K562 (cell line): ENCODE measurements around the gene DAPK3. TPM values are rescaled to one million over a fixed set of nuclear protein-coding genes. Genes with fewer than 3 reads are reported as not detected.

Experiments used
- BCLAF1 ChIP-seq, 2 experiments: fragments of 450-650 bp in 1 of 2; IDR thresholded peaks; 2 replicates each; pipeline ENCODE4 v1.6.1; 2011 to 2017; ENCODE audit warnings: low read depth in 2 of 2, antibody characterized with exemption in 1 of 2, borderline replicate concordance in 1 of 2, low read length in 1 of 2, mild to moderate bottlenecking in 1 of 2, mixed read lengths in 1 of 2; ENCODE audit not compliant: control insufficient read depth in 1 of 2
- BRF1 ChIP-seq: IDR thresholded peaks from 3 replicates; pipeline ENCODE4 v1.6.1; 2011; ENCODE audit warnings: borderline replicate concordance, mild to moderate bottlenecking; ENCODE audit not compliant: insufficient read length; ENCODE audit errors: extremely low read depth
- CHD4 ChIP-seq: fragments of 200-600 bp; sonication (generic); IDR thresholded peaks from 3 replicates; pipeline ENCODE4 v1.6.1; 2012; ENCODE audit warnings: low read depth, mild to moderate bottlenecking, mixed read lengths, low read length, inconsistent platforms; ENCODE audit not compliant: insufficient read depth, insufficient replicate concordance, poor library complexity, severe bottlenecking
- DACH1 ChIP-seq: fragments of 450-650 bp; IDR thresholded peaks from 2 replicates; pipeline ENCODE4 v1.6.1; 2018; ENCODE audit not compliant: partially characterized antibody
- E2F6 ChIP-seq, 2 experiments: IDR thresholded peaks; 2 replicates each; pipeline ENCODE4 v1.6.1; 2011; ENCODE audit warnings: borderline replicate concordance in 1 of 2, control low read depth in 1 of 2, low read depth in 1 of 2, low read length in 1 of 2, mild to moderate bottlenecking in 1 of 2, mixed read lengths in 1 of 2, moderate library complexity in 1 of 2; ENCODE audit not compliant: insufficient read depth in 1 of 2, insufficient read length in 1 of 2, poor library complexity in 1 of 2, severe bottlenecking in 1 of 2; ENCODE audit errors: extremely low read depth in 1 of 2
- FOXK1 ChIP-seq: sonication (generic); formaldehyde crosslinking; IDR thresholded peaks from 2 replicates; pipeline ENCODE4 v1.8.0; 2022; ENCODE audit warnings: missing genetic modification reagents, mild to moderate bottlenecking, borderline replicate concordance
- FOXP4 ChIP-seq: sonication (generic); formaldehyde crosslinking; IDR thresholded peaks from 2 replicates; pipeline ENCODE4 v1.8.0; 2022; ENCODE audit warnings: mild to moderate bottlenecking, missing genetic modification reagents, borderline replicate concordance
- KLF13 ChIP-seq: fragments of 450-650 bp; IDR thresholded peaks from 2 replicates; pipeline ENCODE4 v1.6.1; 2016; ENCODE audit warnings: missing genetic modification characterization, low read depth, mild to moderate bottlenecking, missing compliant biosample characterization, moderate library complexity, borderline replicate concordance
- NR2C2 ChIP-seq, 2 experiments: fragments of 200-800 bp in 1 of 2; sonication (Bioruptor generic) in 1 of 2; sonication (generic) in 1 of 2; formaldehyde crosslinking in 1 of 2; IDR thresholded peaks; 2 replicates each; pipeline versions ENCODE4 v1.6.1 to v1.8.0; 2016 to 2022; ENCODE audit warnings: mild to moderate bottlenecking in 1 of 2, missing compliant biosample characterization in 1 of 2, missing genetic modification characterization in 1 of 2, missing genetic modification reagents in 1 of 2
- RUNX1 ChIP-seq: sonication (generic); IDR thresholded peaks from 2 replicates; pipeline ENCODE4 v1.6.1; 2016; ENCODE audit warnings: antibody characterized with exemption, low read depth
- SIN3A ChIP-seq, 2 experiments: fragments of 150-350 bp in 1 of 2; IDR thresholded peaks; 2 replicates each; pipeline ENCODE4 v1.6.1; 2011 to 2016; ENCODE audit warnings: borderline replicate concordance in 2 of 2, low read depth in 2 of 2, low read length in 2 of 2, mild to moderate bottlenecking in 2 of 2, moderate library complexity in 2 of 2; ENCODE audit not compliant: control insufficient read depth in 1 of 2
- SIN3B ChIP-seq: fragments of 450-650 bp; IDR thresholded peaks from 2 replicates; pipeline ENCODE4 v1.6.1; 2017; ENCODE audit warnings: low read depth, mild to moderate bottlenecking, moderate library complexity
- TBL1XR1 ChIP-seq, 2 experiments: IDR thresholded peaks; 2 replicates each; pipeline ENCODE4 v1.6.1; 2012; ENCODE audit warnings: improper control_type of control experiment in 2 of 2, low read length in 2 of 2, mild to moderate bottlenecking in 1 of 2
- ZBED1 ChIP-seq: IDR thresholded peaks from 2 replicates; pipeline ENCODE4 v1.6.1; 2014
- ZNF165 ChIP-seq: fragments of 250-450 bp; sonication (Bioruptor Pico); IDR thresholded peaks from 2 replicates; pipeline ENCODE4 v1.4.0; 2020; ENCODE audit warnings: borderline replicate concordance
- ZNF174 ChIP-seq: fragments of 250-450 bp; sonication (Bioruptor Pico); IDR thresholded peaks from 2 replicates; pipeline ENCODE4 v1.4.0; 2020; ENCODE audit warnings: mild to moderate bottlenecking
- ZNF277 ChIP-seq: fragments of 250-450 bp; sonication (Bioruptor Pico); IDR thresholded peaks from 2 replicates; pipeline ENCODE4 v1.8.0; 2022; ENCODE audit warnings: inconsistent platforms, mild to moderate bottlenecking, moderate library complexity, borderline replicate concordance
- polyA plus RNA-seq, 8 experiments: library from polyadenylated mRNA; depleted of rRNA in 4 of 8; stranded (reverse) in 5 of 8; unstranded in 3 of 8; fragments of >200 nt; fragmentation: Nextera tagmentation in 2 of 8; fragmentation: Illumina TruSeq in 1 of 8; extraction: Ambion mirVana in 2 of 8; extraction: Trizol in 1 of 8; gene quantifications; 2 replicates each; pipeline versions ENCODE4 v1.2.1 to v1.2.3, GENCODE V29; 2011 to 2014; ENCODE audit warnings: inconsistent platforms in 1 of 8, missing spikeins in 1 of 8
- total RNA-seq, 7 experiments: library from RNA; depleted of rRNA in 6 of 7; stranded (reverse); fragments of >200 nt in 6 of 7; fragmentation: Illumina TruSeq in 2 of 7; extraction: Trizol in 2 of 7; gene quantifications; 2 replicates each; pipeline versions ENCODE4 v1.2.1 to v1.2.3, GENCODE V29; 2011 to 2021; ENCODE audit warnings: low replicate concordance in 1 of 7

Gene DAPK3
- total and polyA plus RNA-seq, 9 of the 15 experiments (the other 6 are each of a cell fraction or from before 2014, with no cell fraction given), result 0.14 to 63.4 (median 25.0) TPM

GRCh38 chr19:3979674-3980352 lies 8.9 kb upstream of the DAPK3 start (continued):
- TF ChIP-seq BRF1, result no peak
- TF ChIP-seq CHD4, result no peak
- TF ChIP-seq ZBED1, result peak; percentile 33; the same call in 1 of the 2 replicates
- no peak for TF ChIP-seq SIN3B
- no peak for TF ChIP-seq ZNF165 (CRISPR knock-in tag)
- TF ChIP-seq E2F6 (IDR thresholded peaks at IDR 0.05; ENCODE audit: borderline replicate concordance in 1 of 2, extremely low read depth in 1 of 2, insufficient read depth in 1 of 2, insufficient read length in 1 of 2, low read depth in 1 of 2, low read length in 1 of 2, poor library complexity in 1 of 2, severe bottlenecking in 1 of 2), result no peak
- 0 out of 4 replicates have a peak, but pooled peaks of 1 of the 2 experiments have one; percentile 27 for TF ChIP-seq BCLAF1 (IDR thresholded peaks at IDR 0.05; ENCODE audit: borderline replicate concordance in 1 of 2, control insufficient read depth in 1 of 2, low read depth in 2 of 2, low read length in 1 of 2)
- no peak for TF ChIP-seq NR2C2 (CRISPR knock-in tag; IDR thresholded peaks at IDR 0.05)
- no peak for TF ChIP-seq NR2C2 (tag; IDR thresholded peaks at IDR 0.05)
- 0 out of 2 replicates have a peak, but pooled peaks have one; percentile 33 for TF ChIP-seq RUNX1
- peak in 1 of 2 experiments; percentile 45; a peak in 1 of 4 replicates for TF ChIP-seq SIN3A (IDR thresholded peaks at IDR 0.05; ENCODE audit: borderline replicate concordance in 2 of 2, control insufficient read depth in 1 of 2, low read depth in 2 of 2, low read length in 2 of 2)
- TF ChIP-seq TBL1XR1 (IDR thresholded peaks at IDR 0.05; ENCODE audit: low read length in 2 of 2), result 0 out of 4 replicates have a peak, but pooled peaks of 1 of the 2 experiments have one; percentile 29
- no peak for TF ChIP-seq ZNF174 (CRISPR knock-in tag)
- no peak for TF ChIP-seq KLF13
- 0 out of 2 replicates have a peak, but pooled peaks have one; percentile 42 for TF ChIP-seq FOXP4 (CRISPR knock-in tag)
- peak; percentile 71; the same call in 1 of the 2 replicates for TF ChIP-seq FOXK1 (CRISPR knock-in tag)
- no peak for TF ChIP-seq DACH1
- TF ChIP-seq ZNF277 (CRISPR knock-in tag), result no peak
